Right cardiac atrium (tissue), 5 donors: ENCODE results near the gene HYLS1. TPM values are rescaled to one million over a fixed set of nuclear protein-coding genes. Genes with fewer than 3 reads are reported as not detected.

ENCODE experiments used
- ATAC-seq, 2 donors: fragments of 200-7000 bp; cut with Tn5 transposase; one replicate each; pipeline versions ENCODE4 v1.8.0 to v1.9.1; 2020; ENCODE audit warnings: moderate library complexity in 2 of 2, mild to moderate bottlenecking in 1 of 2
- DNase-seq, 3 donors: peaks; one replicate each; pipeline ENCODE4 v3.0.0-alpha.2; 2020
- H3K27ac ChIP-seq: one replicate; pipeline ENCODE4 v1.5.1; 2013; ENCODE audit warnings: mild to moderate bottlenecking, low read length, control low read depth, moderate library complexity
- H3K27me3 ChIP-seq: one replicate; pipeline ENCODE4 v1.6.1; 2013; ENCODE audit not compliant: control insufficient read depth, insufficient read depth
- H3K4me1 ChIP-seq: one replicate; pipeline ENCODE4 v1.6.1; 2013; ENCODE audit warnings: low read length; ENCODE audit not compliant: control insufficient read depth, insufficient read depth
- H3K4me3 ChIP-seq: one replicate; pipeline ENCODE4 v1.5.1; 2013; ENCODE audit warnings: low read length, control low read depth
- H3K9me3 ChIP-seq: one replicate; pipeline ENCODE4 v1.6.1; 2013; ENCODE audit warnings: low read length; ENCODE audit not compliant: control insufficient read depth
- WGBS: extraction: QIAGEN DNeasy Blood & Tissue Kit; methylation state at CpG from one replicate; pipeline ENCODE4 v1.1.7; 2013; 5-methylcytosine and 5-hydroxymethylcytosine counted together
- intact Hi-C, 4 donors: fragments of 100-400 bp; cut with DNase I; formaldehyde crosslinking; loops; one replicate each; pipeline versions ENCODE4 v1.11.0 to v1.14.0; 2022 to 2023
- polyA plus RNA-seq: library from polyadenylated mRNA; stranded (reverse); fragments of 200-250 nt; gene quantifications from one replicate; pipeline ENCODE4 v1.2.3, GENCODE V29; 2013
- total RNA-seq, 4 donors: library from RNA; stranded (reverse); fragmentation: NEBNext Ultra II Directional; extraction: Animal tissue kit (Norgen Biotek cat#: 25700); gene quantifications; one replicate each; pipeline ENCODE4 v1.2.1, GENCODE V29; 2021
- donor health status: healthy with polysubstance abuse.
- donor health status: DM: no; HTN: yes; CAD: no.
- donor health status: DM: no; HTN: no; CAD: no.
- donor health status: DM: no; HTN: yes; CAD: no; lungs with severe emphysema.
- donor health status: DM: yes; HTN: yes; CAD: no.

The HYLS1 gene
- total and polyA plus RNA-seq, 5 donors: 4.3 to 7.2 (median 5.1) TPM

- 97% methylated on average over 2 of the region's 2 CpGs for WGBS
- no peaks in the 10 kb centered on the region for H3K4me1 ChIP-seq
- no peak for ATAC-seq
- no peaks in the 10 kb centered on the region for H3K9me3 ChIP-seq
- H3K27ac ChIP-seq: no peak overlapping the region
- H3K4me3 ChIP-seq: no peak overlapping the region
- intact Hi-C loops: no loop called here
- no peak for DNase-seq
- no peaks in the 10 kb centered on the region for H3K27me3 ChIP-seq
Measured at GRCh38 chr11:125935056-125935455, 47.6 kb downstream of the HYLS1 start.

GRCh38 chr11:125935618-125936199, 48.2 kb downstream of the HYLS1 start:
- Histone ChIP-seq H3K4me3 (no peak overlapping the region), H3K27me3 (no peaks in the 10 kb centered on the region), H3K27ac (no peak overlapping the region), H3K9me3 (no peaks in the 10 kb centered on the region), H3K4me1 (no peaks in the 10 kb centered on the region)
- DNase-seq (no peak), ATAC-seq (peak in 1 of 2 donors; percentile 12)
- intact Hi-C loops: no loop called here
- WGBS: 72% methylated on average over 12 of the region's 12 CpGs

GRCh38 chr11:125938418-125938817, 51.0 kb downstream of the HYLS1 start:
- no peak overlapping the region for H3K27ac ChIP-seq
- intact Hi-C loops: no loop called here
- H3K9me3 ChIP-seq: no peaks in the 10 kb centered on the region
- H3K4me3 ChIP-seq: no peak overlapping the region
- 89% methylated on average over 5 of the region's 5 CpGs for WGBS
- no peak for DNase-seq
- no peaks in the 10 kb centered on the region for H3K4me1 ChIP-seq
- ATAC-seq: no peak
- no peaks in the 10 kb centered on the region for H3K27me3 ChIP-seq

- whole genome bisulfite sequencing: 42% methylated on average over 4 of the region's 4 CpGs
- peak in 2 of 3 donors; percentile 45 to 67 for DNase-seq
- peak; percentile 38 to 68 for ATAC-seq
Measured at GRCh38 chr11:125939081-125939521, 51.6 kb downstream of the HYLS1 start.

GRCh38 chr11:125940145-125940544, 52.7 kb downstream of the HYLS1 start:
- no peak for DNase-seq
- WGBS: 96% methylated on average over 4 of the region's 4 CpGs
- intact Hi-C loops: loop anchor here in 2 of 4 donors (10.0 kb wide), 2 partner anchors 95 to 245 kb away; no protein-coding TSS in a partner anchor

More at GRCh38 chr11:125939081-125939521, 51.6 kb downstream of the HYLS1 start:
- intact Hi-C loops: no loop called here
- Histone ChIP-seq H3K9me3 (no peaks in the 10 kb centered on the region), H3K27me3 (no peaks in the 10 kb centered on the region), H3K4me1 (no peaks in the 10 kb centered on the region), H3K27ac (no peak overlapping the region), H3K4me3 (no peak overlapping the region)

GRCh38 chr11:125941267-125941618, 53.8 kb downstream of the HYLS1 start:
- no peak for ATAC-seq

More at GRCh38 chr11:125940145-125940544, 52.7 kb downstream of the HYLS1 start:
- Histone ChIP-seq H3K27me3 (no peaks in the 10 kb centered on the region), H3K4me1 (no peaks in the 10 kb centered on the region), H3K4me3 (no peak overlapping the region), H3K27ac (no peak overlapping the region), H3K9me3 (no peaks in the 10 kb centered on the region)
- no peak for ATAC-seq

GRCh38 chr11:125941619-125942611, 54.4 kb downstream of the HYLS1 start:
- H3K4me3 ChIP-seq: no peak overlapping the region
- H3K27ac ChIP-seq: no peak overlapping the region
- H3K4me1 ChIP-seq: no peaks in the 10 kb centered on the region
- intact Hi-C loops: loop anchor here in 2 of 4 donors (10.0 kb wide), 2 partner anchors 93 to 243 kb away; no protein-coding TSS in a partner anchor
- DNase-seq (peak; percentile 52 to 85 (median 78)), ATAC-seq (peak; percentile 70 to 72)
- no peaks in the 10 kb centered on the region for H3K27me3 ChIP-seq
- 30% methylated on average over 20 of the region's 20 CpGs for WGBS
- H3K9me3 ChIP-seq: no peaks in the 10 kb centered on the region

More at GRCh38 chr11:125941267-125941618, 53.8 kb downstream of the HYLS1 start:
- no peak for DNase-seq
- H3K4me3 ChIP-seq: no peak overlapping the region
- 79% methylated on average over 4 of the region's 4 CpGs for WGBS
- intact Hi-C loops: loop anchor here in 2 of 4 donors (10.0 kb wide), 2 partner anchors 94 to 244 kb away; no protein-coding TSS in a partner anchor
- no peak overlapping the region for H3K27ac ChIP-seq
- H3K27me3 ChIP-seq: no peaks in the 10 kb centered on the region
- H3K4me1 ChIP-seq: no peaks in the 10 kb centered on the region
- H3K9me3 ChIP-seq: no peaks in the 10 kb centered on the region

- DNase-seq: no peak
- Histone ChIP-seq H3K27ac (no peak overlapping the region), H3K9me3 (no peaks in the 10 kb centered on the region), H3K27me3 (no peaks in the 10 kb centered on the region), H3K4me1 (no peaks in the 10 kb centered on the region), H3K4me3 (no peak overlapping the region)
- ATAC-seq: no peak
- 95% methylated on average over 12 of the region's 12 CpGs for WGBS
- intact Hi-C loops: loop anchor here in 2 of 4 donors (10.0 kb wide), 2 partner anchors 92 to 242 kb away; no protein-coding TSS in a partner anchor
Measured at GRCh38 chr11:125942771-125943428, 55.4 kb downstream of the HYLS1 start.

- no peak for DNase-seq
- 98% methylated on average over 9 of the region's 9 CpGs for WGBS
- no peaks in the 10 kb centered on the region for H3K27me3 ChIP-seq
- no peak overlapping the region for H3K4me3 ChIP-seq
- intact Hi-C loops: loop anchor here in 2 of 4 donors (10.0 kb wide), 2 partner anchors 91 to 241 kb away; no protein-coding TSS in a partner anchor
- H3K9me3 ChIP-seq: no peaks in the 10 kb centered on the region
- no peak overlapping the region for H3K27ac ChIP-seq
- no peak for ATAC-seq
- H3K4me1 ChIP-seq: no peaks in the 10 kb centered on the region
Measured at GRCh38 chr11:125943661-125944349, 56.3 kb downstream of the HYLS1 start.

- no peaks in the 10 kb centered on the region for H3K27me3 ChIP-seq
- whole genome bisulfite sequencing: 87% methylated on average over 13 of the region's 13 CpGs
- H3K9me3 ChIP-seq: no peaks in the 10 kb centered on the region
- DNase-seq (no peak), ATAC-seq (no peak)
- H3K4me1 ChIP-seq: no peaks in the 10 kb centered on the region
- intact Hi-C loops: loop anchor here in 2 of 4 donors (10.0 kb wide), 2 partner anchors 90 to 240 kb away; no protein-coding TSS in a partner anchor
- H3K4me3 ChIP-seq: no peak overlapping the region
- no peak overlapping the region for H3K27ac ChIP-seq
Measured at GRCh38 chr11:125944350-125945010, 57.0 kb downstream of the HYLS1 start.
